Spleen (tissue), 11 donors: ENCODE results near the gene RNF14. TPM values are rescaled to one million over a fixed set of nuclear protein-coding genes. Genes with fewer than 3 reads are reported as not detected.

ENCODE experiments used
- DNase-seq: peaks from one replicate; pipeline ENCODE4 v3.0.0-alpha.2; 2020
- H3K27ac ChIP-seq, 8 donors: fragments of 200-600 bp; sonication (generic) in 7 of 8; 1 replicate in 4 of 8; 2 replicates in 4 of 8; pipeline versions ENCODE4 v1.5.0 to v1.8.0; 2016 to 2021; ENCODE audit warnings: inconsistent platforms in 4 of 8, mild to moderate bottlenecking in 4 of 8, moderate library complexity in 1 of 8
- H3K27me3 ChIP-seq, 7 donors: fragments of 200-600 bp; sonication (generic) in 6 of 7; replicated peaks in 1 of 7; 1 replicate in 4 of 7; 2 replicates in 3 of 7; pipeline versions ENCODE4 v1.5.0 to v1.8.0; 2016 to 2021; ENCODE audit warnings: inconsistent platforms in 3 of 7, mild to moderate bottlenecking in 1 of 7
- H3K36me3 ChIP-seq, 6 donors: fragments of 200-600 bp; sonication (generic) in 5 of 6; 1 replicate in 4 of 6; 2 replicates in 2 of 6; pipeline versions ENCODE4 v1.5.0 to v1.8.0; 2016 to 2021; ENCODE audit warnings: inconsistent platforms in 2 of 6
- H3K4me1 ChIP-seq, 6 donors: fragments of 200-600 bp; sonication (generic) in 5 of 6; 1 replicate in 3 of 6; 2 replicates in 3 of 6; pipeline versions ENCODE4 v1.5.0 to v1.8.0; 2016 to 2021; ENCODE audit warnings: inconsistent platforms in 3 of 6
- H3K4me3 ChIP-seq, 8 donors: fragments of 200-600 bp; sonication (generic) in 7 of 8; 1 replicate in 4 of 8; 2 replicates in 4 of 8; pipeline versions ENCODE4 v1.5.0 to v1.8.0; 2016 to 2021; ENCODE audit warnings: inconsistent platforms in 4 of 8, mild to moderate bottlenecking in 4 of 8, moderate library complexity in 2 of 8
- H3K9me3 ChIP-seq, 8 donors: fragments of 200-600 bp; sonication (generic) in 7 of 8; 1 replicate in 4 of 8; 2 replicates in 4 of 8; pipeline versions ENCODE4 v1.5.0 to v1.8.0; 2016 to 2021; ENCODE audit warnings: inconsistent platforms in 4 of 8
- POLR2A ChIP-seq, 3 donors: fragments of 450-650 bp; IDR thresholded peaks; one replicate each; pipeline ENCODE4 v1.5.1; 2017; ENCODE audit warnings: antibody characterized with exemption in 3 of 3, mild to moderate bottlenecking in 1 of 3
- POLR2AphosphoS5 ChIP-seq, 3 donors: sonication (generic); formaldehyde crosslinking; IDR thresholded peaks; one replicate each; pipeline ENCODE4 v1.5.1; 2017; ENCODE audit warnings: antibody characterized with exemption in 3 of 3
- WGBS, 5 donors: extraction: QIAGEN DNeasy Blood & Tissue Kit in 3 of 5; methylation state at CpG; one replicate each; pipeline versions ENCODE4 v1.1.5 to v1.1.7; 2013 to 2018; 5-methylcytosine and 5-hydroxymethylcytosine counted together
- intact Hi-C: fragments of 100-400 bp; cut with DNase I; formaldehyde crosslinking; loops from one replicate; pipeline ENCODE4 v1.15.0; 2023; ENCODE audit warnings: low total_unique reads
- polyA plus RNA-seq, 3 donors: library from polyadenylated mRNA; stranded (reverse); fragments of 200-250 nt; gene quantifications; one replicate each; pipeline ENCODE4 v1.2.1, GENCODE V29; 2013
- total RNA-seq, 7 donors: library from RNA; depleted of rRNA in 3 of 7; stranded (reverse); fragments of >200 nt in 3 of 7; fragmentation: NEBNext Ultra II Directional in 4 of 7; extraction: Animal tissue kit (Norgen Biotek cat#: 25700) in 4 of 7; gene quantifications; one replicate each; pipeline versions ENCODE4 v1.1.0 to v1.2.1, GENCODE V29; 2016 to 2021
- TF ChIP-seq, protein P1 (sequence below), 11 experiments: fragments of 200-600 bp in 7 of 11; fragments of 450-650 bp in 4 of 11; sonication (generic) in 4 of 11; IDR thresholded peaks in 8 of 11; conservative IDR thresholded peaks in 3 of 11; 1 replicate in 7 of 11; 2 replicates in 4 of 11; pipeline versions ENCODE4 v1.4.0 to v1.8.0; 2016 to 2021; ENCODE audit warnings: antibody characterized with exemption in 11 of 11, inconsistent platforms in 4 of 11, mild to moderate bottlenecking in 1 of 11
- donor health status: healthy with polysubstance abuse.
- donor health status: DM: no; HTN: no; CAD: no; lungs with moderate emphysema.
- donor health status: DM: no; HTN: no; CAD: no.
- donor health status: Bipolar disorder and iron deficiency.
- donor health status: healthy.
- donor health status: DM: no; HTN: no; CAD: no.
- donor health status: DM: yes; HTN: yes; CAD: no.

RNF14 gene
- total and polyA plus RNA-seq, 10 donors, result 13.6 to 60.2 (median 45.3) TPM

DNA sequence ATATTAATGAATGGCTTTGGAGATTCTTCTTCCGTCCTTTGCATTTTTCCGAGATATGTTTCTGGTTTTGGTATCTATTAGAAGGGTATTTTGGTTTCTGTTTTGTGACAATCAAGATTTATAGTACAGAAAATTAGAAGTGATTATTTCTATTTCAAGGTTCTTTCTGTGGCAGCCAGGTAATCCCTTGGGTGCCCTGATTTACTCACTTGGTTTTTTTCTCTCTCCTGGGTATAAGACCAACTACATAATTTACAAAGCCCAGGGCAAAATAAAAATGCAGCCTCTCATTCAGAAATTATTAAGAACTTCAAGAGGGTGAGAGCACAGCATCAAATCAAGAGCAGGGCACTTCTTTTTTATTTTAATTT, 2.0 kb upstream of the RNF14 start:
- Histone ChIP-seq H3K4me1 (peaks cover 13 to 46% (median 35%) of the 10 kb centered on the region in 6 donors), H3K4me3 (no peak overlapping the region), H3K9me3 (no peaks in the 10 kb centered on the region), H3K27me3 (no peaks in the 10 kb centered on the region), H3K27ac (no peak overlapping the region), H3K36me3 (peaks cover 0 to 9% (median 0%) of the 10 kb centered on the region in 6 donors)
- WGBS, 5 donors, result 80 to 92% (median 86%) methylated on average over 2 of the region's 2 CpGs
- DNase-seq, result no peak
- TF ChIP-seq POLR2A (IDR thresholded peaks at IDR 0.05), result no peak
- intact Hi-C loops, result no loop called here

DNA sequence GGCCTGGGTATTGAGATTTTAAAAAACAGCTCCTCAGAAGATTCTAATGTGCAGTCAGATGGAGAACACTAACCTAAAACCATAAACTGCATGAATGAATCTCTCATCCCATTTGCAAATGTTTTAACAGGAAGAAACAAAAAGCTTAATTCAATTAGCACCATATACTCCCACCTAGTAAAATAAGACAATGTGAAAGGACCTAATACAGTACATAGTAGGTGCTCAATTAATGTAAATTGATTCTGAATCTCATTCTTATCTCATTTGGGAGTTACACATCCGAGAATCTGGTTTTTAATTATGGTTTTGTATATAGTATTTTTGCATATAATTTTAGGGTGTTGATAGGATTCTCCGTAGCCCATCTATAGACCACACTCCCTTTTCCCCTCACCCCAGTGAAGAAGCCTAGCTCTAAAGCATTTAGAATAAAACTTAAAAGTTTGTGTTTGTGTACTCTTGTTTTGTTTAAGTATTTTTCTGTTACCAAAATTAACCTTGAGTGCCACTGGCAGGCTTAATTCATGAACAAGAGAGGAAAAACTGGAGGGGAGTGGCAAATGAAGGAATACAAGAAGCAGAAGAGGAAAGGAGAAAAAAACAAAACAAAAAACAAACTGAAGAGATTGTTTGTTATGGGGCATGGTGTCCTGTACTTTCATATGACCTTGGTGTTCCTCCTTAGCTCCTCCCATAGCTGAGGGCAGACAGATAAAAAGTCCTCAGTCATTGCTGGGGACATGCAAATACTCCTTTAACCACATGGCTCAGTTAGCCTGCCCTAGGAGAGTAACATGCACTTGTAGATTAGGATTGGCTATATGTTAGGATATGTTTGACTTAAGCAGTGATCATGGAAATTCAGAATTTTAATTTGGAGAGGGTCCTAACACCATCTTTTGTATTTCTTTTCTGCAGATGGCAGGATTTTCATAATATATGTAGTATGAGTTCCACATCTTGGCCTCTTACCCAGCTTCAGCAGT, 1.2 kb downstream of the RNF14 start:
- peaks cover 0 to 41% (median 13%) of the 10 kb centered on the region in 6 donors for H3K36me3 ChIP-seq
- no peaks in the 10 kb centered on the region for H3K27me3 ChIP-seq
- H3K27ac ChIP-seq, result peak overlapping the region; percentile 96 to 99 (median 97)
- 62 to 86% (median 79%) methylated on average over 2 of the region's 2 CpGs for WGBS, 5 donors
- intact Hi-C loops, result no loop called here
- H3K4me1 ChIP-seq, result peaks cover 13 to 70% (median 39%) of the 10 kb centered on the region in 6 donors
- H3K9me3 ChIP-seq, result no peaks in the 10 kb centered on the region
- H3K4me3 ChIP-seq, result peak overlapping the region; percentile 59 to 78 (median 67)
- DNase-seq, result no peak
- TF ChIP-seq POLR2A (IDR thresholded peaks at IDR 0.05) (no peak), POLR2AphosphoS5 (IDR thresholded peaks at IDR 0.05) (no peak)
- TF ChIP-seq, protein P1, sequence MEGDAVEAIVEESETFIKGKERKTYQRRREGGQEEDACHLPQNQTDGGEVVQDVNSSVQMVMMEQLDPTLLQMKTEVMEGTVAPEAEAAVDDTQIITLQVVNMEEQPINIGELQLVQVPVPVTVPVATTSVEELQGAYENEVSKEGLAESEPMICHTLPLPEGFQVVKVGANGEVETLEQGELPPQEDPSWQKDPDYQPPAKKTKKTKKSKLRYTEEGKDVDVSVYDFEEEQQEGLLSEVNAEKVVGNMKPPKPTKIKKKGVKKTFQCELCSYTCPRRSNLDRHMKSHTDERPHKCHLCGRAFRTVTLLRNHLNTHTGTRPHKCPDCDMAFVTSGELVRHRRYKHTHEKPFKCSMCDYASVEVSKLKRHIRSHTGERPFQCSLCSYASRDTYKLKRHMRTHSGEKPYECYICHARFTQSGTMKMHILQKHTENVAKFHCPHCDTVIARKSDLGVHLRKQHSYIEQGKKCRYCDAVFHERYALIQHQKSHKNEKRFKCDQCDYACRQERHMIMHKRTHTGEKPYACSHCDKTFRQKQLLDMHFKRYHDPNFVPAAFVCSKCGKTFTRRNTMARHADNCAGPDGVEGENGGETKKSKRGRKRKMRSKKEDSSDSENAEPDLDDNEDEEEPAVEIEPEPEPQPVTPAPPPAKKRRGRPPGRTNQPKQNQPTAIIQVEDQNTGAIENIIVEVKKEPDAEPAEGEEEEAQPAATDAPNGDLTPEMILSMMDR (IDR thresholded peaks at IDR 0.05 in 8 of 11, conservative IDR thresholded peaks at IDR 0.05 in 3 of 11), result peak in 1 of 11 experiments; percentile 8

DNA sequence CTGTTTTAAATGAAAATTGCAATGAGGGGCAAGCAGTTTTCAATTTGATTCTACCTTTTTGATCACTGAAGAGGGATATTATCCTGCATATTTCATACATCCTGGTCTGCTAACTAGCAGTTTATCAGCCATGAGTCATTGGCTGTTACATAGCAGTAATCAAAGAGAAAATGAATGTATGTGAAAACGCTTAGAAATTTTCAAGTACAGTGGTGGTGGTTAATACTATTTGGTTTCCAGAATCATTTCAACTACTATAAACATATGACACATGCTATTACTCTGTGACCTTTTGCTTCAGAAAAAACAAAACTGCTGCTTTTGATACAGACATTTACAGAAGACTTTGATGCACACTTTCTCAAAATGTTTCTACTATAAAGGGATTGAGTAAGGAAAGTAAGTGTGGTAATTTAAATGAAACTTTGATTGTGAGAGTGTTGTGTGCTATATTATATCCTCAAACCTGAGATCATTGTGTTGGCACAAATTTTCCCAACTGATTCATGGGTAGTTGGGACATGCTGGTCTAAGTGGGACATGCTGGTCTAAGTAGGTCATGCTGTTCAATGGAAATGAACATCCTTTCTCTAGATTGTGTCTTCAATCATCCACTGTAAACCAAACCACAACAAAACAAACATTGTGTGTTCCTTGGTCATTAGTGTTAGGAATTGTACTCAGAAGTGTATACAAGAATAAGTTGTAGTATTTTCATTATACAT, 5.1 kb downstream of the RNF14 start:
- H3K36me3 ChIP-seq, result peaks cover 0 to 80% (median 42%) of the 10 kb centered on the region in 6 donors
- no peaks in the 10 kb centered on the region for H3K9me3 ChIP-seq
- intact Hi-C loops, result no loop called here
- H3K4me3 ChIP-seq, result no peak overlapping the region
- peaks cover 10 to 68% (median 32%) of the 10 kb centered on the region in 6 donors for H3K4me1 ChIP-seq
- 69 to 83% (median 79%) methylated on average over 1 of the region's 1 CpG for WGBS, 5 donors
- no peak overlapping the region for H3K27ac ChIP-seq
- DNase-seq, result no peak
- TF ChIP-seq POLR2AphosphoS5 (IDR thresholded peaks at IDR 0.05), result no peak
- TF ChIP-seq POLR2A (IDR thresholded peaks at IDR 0.05), result no peak
- TF ChIP-seq, protein P1 (IDR thresholded peaks at IDR 0.05 in 8 of 11, conservative IDR thresholded peaks at IDR 0.05 in 3 of 11), result no peak
- no peaks in the 10 kb centered on the region for H3K27me3 ChIP-seq

DNA sequence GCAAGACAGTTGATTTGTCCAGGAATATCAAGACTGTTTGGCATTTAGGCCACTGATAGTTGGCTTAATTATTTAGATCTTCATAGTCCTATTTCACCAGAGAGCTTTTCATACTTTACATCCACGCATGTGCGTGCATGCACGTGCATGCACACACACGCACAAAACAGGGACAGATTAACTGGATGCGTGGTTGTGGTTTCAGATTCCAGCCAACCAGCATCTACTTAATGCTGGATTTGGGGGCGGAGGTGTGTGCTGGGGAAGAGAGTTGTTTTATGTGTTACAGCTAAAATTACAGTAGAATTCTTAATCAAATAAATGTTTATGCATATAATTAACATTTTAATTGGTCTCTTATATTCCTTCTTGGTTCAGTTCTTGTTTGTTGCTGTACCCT, 7.3 kb downstream of the RNF14 start:
- peaks cover 0 to 47% (median 13%) of the 10 kb centered on the region in 6 donors for H3K4me1 ChIP-seq

More for the DNA sequence above, 7.3 kb downstream of the RNF14 start:
- Histone ChIP-seq H3K27ac (no peak overlapping the region), H3K36me3 (peaks cover 0 to 100% (median 62%) of the 10 kb centered on the region in 6 donors), H3K4me3 (no peak overlapping the region), H3K27me3 (no peaks in the 10 kb centered on the region), H3K9me3 (no peaks in the 10 kb centered on the region)
- intact Hi-C loops, result no loop called here
- TF ChIP-seq POLR2AphosphoS5 (IDR thresholded peaks at IDR 0.05) (no peak), POLR2A (IDR thresholded peaks at IDR 0.05) (no peak)
- TF ChIP-seq, protein P1 (IDR thresholded peaks at IDR 0.05 in 8 of 11, conservative IDR thresholded peaks at IDR 0.05 in 3 of 11), result no peak
- DNase-seq, result no peak
- WGBS, 5 donors, result 94 to 98% (median 95%) methylated on average over 6 of the region's 6 CpGs
